ENCODE measurements around the gene ZNF860.

ZNF860 gene

DNA sequence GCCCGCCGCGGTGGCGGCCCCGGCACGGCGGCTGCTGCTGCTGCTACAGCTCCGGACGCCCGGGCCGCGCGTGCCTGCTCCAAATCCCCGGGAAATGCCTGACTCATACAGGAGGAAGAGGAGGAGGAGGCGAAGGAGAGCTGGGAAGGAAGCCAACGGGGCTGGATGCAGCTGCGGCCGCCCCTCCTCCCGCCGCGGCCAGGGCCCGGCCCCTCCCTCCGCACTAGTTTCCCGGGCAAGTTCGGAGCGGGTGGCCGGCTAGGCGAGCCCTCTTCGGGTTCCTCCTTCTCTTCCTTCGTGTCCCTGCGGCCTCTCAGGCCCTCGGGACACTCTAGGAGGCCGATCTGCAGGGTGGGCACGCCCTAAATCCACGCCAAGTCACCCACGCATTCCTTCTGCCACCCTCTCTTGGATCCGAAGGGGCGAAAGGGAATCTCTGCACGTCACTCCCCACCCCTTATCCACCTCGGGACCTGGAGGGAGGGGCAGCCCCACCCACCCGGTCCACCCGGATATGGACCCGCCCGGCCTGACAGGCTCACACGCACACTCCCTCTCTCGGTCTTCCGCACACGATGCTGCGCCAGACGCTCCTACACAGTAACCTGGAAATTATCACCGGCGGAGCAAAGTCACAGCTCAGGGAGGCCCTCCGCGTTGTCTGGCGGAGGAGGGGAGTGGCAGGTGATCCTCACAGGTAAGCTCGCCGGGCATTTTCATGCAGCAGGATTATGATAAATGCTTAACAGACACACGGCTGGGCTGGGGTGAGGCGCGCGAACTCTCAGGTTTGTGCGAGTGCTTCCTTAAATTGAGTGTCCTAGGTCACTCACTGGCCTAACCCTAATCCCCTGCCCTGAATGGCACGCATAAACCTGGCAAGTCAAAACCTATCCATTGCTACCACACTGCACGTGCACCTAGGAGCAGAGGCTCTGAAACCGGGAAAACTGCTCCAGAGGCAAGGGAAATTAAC is at the start of gene ZNF860, which contains the start of gene OSBPL10:
Gene ZNF860 (plus strand): TSS at position 545 of the 976 bp plus-strand sequence. CDS start 7,330 bp downstream, outside the sequence.
Gene OSBPL10 (minus strand): TSS at position 57 of the 976 bp plus-strand sequence. CDS start 83 bp downstream, outside the sequence.
- TF ChIP-seq, protein P1, sequence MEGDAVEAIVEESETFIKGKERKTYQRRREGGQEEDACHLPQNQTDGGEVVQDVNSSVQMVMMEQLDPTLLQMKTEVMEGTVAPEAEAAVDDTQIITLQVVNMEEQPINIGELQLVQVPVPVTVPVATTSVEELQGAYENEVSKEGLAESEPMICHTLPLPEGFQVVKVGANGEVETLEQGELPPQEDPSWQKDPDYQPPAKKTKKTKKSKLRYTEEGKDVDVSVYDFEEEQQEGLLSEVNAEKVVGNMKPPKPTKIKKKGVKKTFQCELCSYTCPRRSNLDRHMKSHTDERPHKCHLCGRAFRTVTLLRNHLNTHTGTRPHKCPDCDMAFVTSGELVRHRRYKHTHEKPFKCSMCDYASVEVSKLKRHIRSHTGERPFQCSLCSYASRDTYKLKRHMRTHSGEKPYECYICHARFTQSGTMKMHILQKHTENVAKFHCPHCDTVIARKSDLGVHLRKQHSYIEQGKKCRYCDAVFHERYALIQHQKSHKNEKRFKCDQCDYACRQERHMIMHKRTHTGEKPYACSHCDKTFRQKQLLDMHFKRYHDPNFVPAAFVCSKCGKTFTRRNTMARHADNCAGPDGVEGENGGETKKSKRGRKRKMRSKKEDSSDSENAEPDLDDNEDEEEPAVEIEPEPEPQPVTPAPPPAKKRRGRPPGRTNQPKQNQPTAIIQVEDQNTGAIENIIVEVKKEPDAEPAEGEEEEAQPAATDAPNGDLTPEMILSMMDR (IDR thresholded peaks at IDR 0.05; ENCODE audit: low read depth, low read length), result peak; percentile 2
- peak within 1 kb of the TSS; percentile 80 for H3K4me3 ChIP-seq (ENCODE audit: low read depth, low read length)
- in situ Hi-C loops (cut with HindIII; ENCODE audit: low sequenced_read_pairs), result no loop called here
- peak; percentile 93 for DNase-seq (ENCODE audit: low read depth, low spot score)

GRCh38 chr3:31932990-31933389 is 48.6 kb upstream of the ZNF860 start:
- in situ Hi-C loops (cut with HindIII; ENCODE audit: low sequenced_read_pairs), result no loop called here
- no peak overlapping the region for H3K4me3 ChIP-seq (ENCODE audit: low read depth, low read length)
- no peak for DNase-seq (ENCODE audit: low read depth, low spot score)
- TF ChIP-seq, protein P1 (IDR thresholded peaks at IDR 0.05; ENCODE audit: low read depth, low read length), result no peak

- DNase-seq (ENCODE audit: low read depth, low spot score), result no peak
- TF ChIP-seq, protein P1 (IDR thresholded peaks at IDR 0.05; ENCODE audit: low read depth, low read length), result no peak
- in situ Hi-C loops (cut with HindIII; ENCODE audit: low sequenced_read_pairs), result no loop called here
- H3K4me3 ChIP-seq (ENCODE audit: low read depth, low read length), result no peak overlapping the region
Observed at GRCh38 chr3:31934018-31934417, 47.5 kb upstream of the ZNF860 start.

DNA sequence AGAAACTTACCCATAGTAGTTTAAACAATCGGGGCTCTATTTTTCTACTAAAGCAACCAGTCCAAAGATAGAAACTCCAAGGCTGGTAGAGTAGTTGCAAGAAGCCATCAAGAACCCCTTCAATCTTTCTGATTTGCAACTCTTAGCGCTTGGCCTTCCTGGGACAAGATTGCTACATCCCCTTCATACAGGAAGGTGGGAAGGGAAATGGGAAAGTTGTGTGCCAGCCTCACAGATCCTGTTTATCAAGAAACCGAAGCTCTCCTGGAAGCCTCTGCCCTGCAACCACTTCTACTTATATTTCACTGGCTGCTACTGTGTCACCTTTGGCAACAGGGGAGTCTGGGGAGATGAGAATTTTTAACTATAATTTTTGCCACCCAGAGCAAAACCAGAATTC is 46.7 kb upstream of the ZNF860 start:
- no peak for DNase-seq (ENCODE audit: low read depth, low spot score)
- TF ChIP-seq, protein P1 (IDR thresholded peaks at IDR 0.05; ENCODE audit: low read depth, low read length), result no peak
- in situ Hi-C loops (cut with HindIII; ENCODE audit: low sequenced_read_pairs), result no loop called here
- no peak overlapping the region for H3K4me3 ChIP-seq (ENCODE audit: low read depth, low read length)

DNA sequence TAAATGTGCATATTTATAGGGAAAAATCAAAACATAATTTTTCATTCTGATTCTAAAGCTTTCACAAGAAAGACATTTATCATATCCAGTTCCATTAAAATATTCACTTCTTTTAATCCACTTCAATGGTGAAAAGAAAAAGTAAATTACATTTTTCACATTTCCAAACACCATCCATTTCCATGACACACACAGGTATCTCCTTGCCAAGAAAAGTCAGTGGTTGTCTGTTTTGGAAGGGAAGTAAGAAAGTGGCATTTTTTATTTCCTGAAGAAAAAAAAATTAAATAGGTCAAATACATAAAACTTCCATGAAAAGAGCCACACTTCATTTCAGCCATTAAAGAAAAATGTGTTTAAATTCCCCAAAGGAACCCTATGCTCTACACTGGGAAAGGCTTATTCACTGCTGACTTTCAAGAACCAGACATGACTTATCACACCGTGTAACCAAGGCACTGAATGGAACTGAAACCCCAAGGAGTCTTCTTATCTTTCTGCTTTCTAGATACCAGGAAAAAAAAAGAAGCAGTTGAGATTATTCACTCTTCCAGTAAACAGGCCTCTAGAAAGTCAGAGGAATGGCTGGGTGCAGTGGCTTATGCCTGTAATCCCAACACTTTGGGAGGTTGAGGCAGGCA is 45.0 kb upstream of the ZNF860 start:
- in situ Hi-C loops (cut with HindIII; ENCODE audit: low sequenced_read_pairs), result no loop called here
- DNase-seq (ENCODE audit: low read depth, low spot score), result peak; percentile 43
- TF ChIP-seq, protein P1 (IDR thresholded peaks at IDR 0.05; ENCODE audit: low read depth, low read length), result no peak
- H3K4me3 ChIP-seq (ENCODE audit: low read depth, low read length), result no peak overlapping the region

GRCh38 chr3:31937225-31937624 is 44.3 kb upstream of the ZNF860 start:
- TF ChIP-seq, protein P1 (IDR thresholded peaks at IDR 0.05; ENCODE audit: low read depth, low read length), result no peak
- in situ Hi-C loops (cut with HindIII; ENCODE audit: low sequenced_read_pairs), result no loop called here
- no peak for DNase-seq (ENCODE audit: low read depth, low spot score)
- no peak overlapping the region for H3K4me3 ChIP-seq (ENCODE audit: low read depth, low read length)
